Astrocyte (in vitro differentiated cells and primary cell): ENCODE data around the gene SV2C. TPM values are rescaled to one million over a fixed set of nuclear protein-coding genes. Genes with fewer than 3 reads are reported as not detected.

Experiments
- DNase-seq: peaks from one replicate; pipeline ENCODE4 v3.0.0-alpha.2; 2010; ENCODE audit warnings: low read depth
- FAIRE-seq: peaks from 2 replicates; lab custom pipeline; 2011; peaks lifted over from hg19 to GRCh38; lab: Jason Lieb, UNC
- H2AFZ ChIP-seq: 2 replicates; pipeline ENCODE4 v1.6.0; 2012; ENCODE audit warnings: low read depth, low read length, inconsistent platforms
- H3K27ac ChIP-seq: 2 replicates; pipeline ENCODE4 v1.5.1; 2011; ENCODE audit warnings: low read depth, low read length, inconsistent platforms
- H3K27me3 ChIP-seq: 2 replicates; pipeline ENCODE4 v1.6.0; 2011; ENCODE audit warnings: low read length, inconsistent platforms; ENCODE audit not compliant: insufficient read depth
- H3K36me3 ChIP-seq: 2 replicates; pipeline ENCODE4 v1.5.1; 2011; ENCODE audit warnings: low read length, inconsistent platforms; ENCODE audit not compliant: insufficient read depth
- H3K4me1 ChIP-seq: 2 replicates; pipeline ENCODE4 v1.5.1; 2011; ENCODE audit warnings: low read length, inconsistent platforms; ENCODE audit not compliant: insufficient read depth
- H3K4me2 ChIP-seq: 2 replicates; pipeline ENCODE4 v1.6.0; 2012; ENCODE audit warnings: low read length, inconsistent platforms
- H3K4me3 ChIP-seq: 2 replicates; pipeline ENCODE4 v1.5.1; 2011; ENCODE audit warnings: low read depth, mild to moderate bottlenecking, low read length, inconsistent platforms; ENCODE audit not compliant: insufficient read depth
- H3K79me2 ChIP-seq: 2 replicates; pipeline ENCODE4 v1.6.0; 2012; ENCODE audit warnings: mild to moderate bottlenecking, low read length, inconsistent platforms; ENCODE audit not compliant: insufficient read depth
- H3K9ac ChIP-seq: 2 replicates; pipeline ENCODE4 v1.6.0; 2012; ENCODE audit warnings: mild to moderate bottlenecking, low read length, inconsistent platforms
- H3K9me3 ChIP-seq: 2 replicates; pipeline ENCODE4 v1.5.1; 2012; ENCODE audit warnings: low read depth, mild to moderate bottlenecking, low read length, inconsistent platforms; ENCODE audit not compliant: insufficient read depth
- H4K20me1 ChIP-seq: 2 replicates; pipeline ENCODE4 v1.6.0; 2012; ENCODE audit warnings: low read length, inconsistent platforms; ENCODE audit not compliant: insufficient read depth
- H3K27ac Mint-ChIP-seq: one replicate; pipeline ENCODE4 v1.8.0; 2021; ENCODE audit warnings: mild to moderate bottlenecking, mixed read lengths; ENCODE audit not compliant: unreplicated experiment
- H3K27me3 Mint-ChIP-seq: one replicate; pipeline ENCODE4 v1.8.0; 2021; ENCODE audit warnings: low read depth, mixed read lengths; ENCODE audit not compliant: unreplicated experiment
- H3K36me3 Mint-ChIP-seq: one replicate; pipeline ENCODE4 v1.8.0; 2021; ENCODE audit warnings: low read depth, mixed read lengths; ENCODE audit not compliant: unreplicated experiment
- H3K4me1 Mint-ChIP-seq: one replicate; pipeline ENCODE4 v1.8.0; 2021; ENCODE audit warnings: low read depth, mixed read lengths; ENCODE audit not compliant: unreplicated experiment
- H3K4me3 Mint-ChIP-seq: one replicate; pipeline ENCODE4 v1.8.0; 2021; ENCODE audit warnings: mild to moderate bottlenecking, moderate library complexity, mixed read lengths; ENCODE audit not compliant: unreplicated experiment
- H3K9me3 Mint-ChIP-seq: one replicate; pipeline ENCODE4 v1.8.0; 2021; ENCODE audit warnings: mild to moderate bottlenecking, mixed read lengths; ENCODE audit not compliant: unreplicated experiment
- CTCF ChIP-seq: IDR thresholded peaks from 2 replicates; pipeline ENCODE4 v1.5.1; 2011; ENCODE audit warnings: low read depth, mild to moderate bottlenecking, inconsistent platforms, low read length, moderate library complexity; ENCODE audit not compliant: insufficient read depth
- EZH2 ChIP-seq: IDR thresholded peaks from 2 replicates; pipeline ENCODE4 v1.6.1; 2012; ENCODE audit warnings: mild to moderate bottlenecking, low read length, inconsistent platforms; ENCODE audit not compliant: insufficient read depth
- total RNA-seq: library from RNA; stranded (reverse); gene quantifications from 2 replicates; pipeline ENCODE4 v1.2.1, GENCODE V29; 2021

Gene SV2C
- total RNA-seq, 1 donor from 2014 or later: 0.05 TPM

DNA sequence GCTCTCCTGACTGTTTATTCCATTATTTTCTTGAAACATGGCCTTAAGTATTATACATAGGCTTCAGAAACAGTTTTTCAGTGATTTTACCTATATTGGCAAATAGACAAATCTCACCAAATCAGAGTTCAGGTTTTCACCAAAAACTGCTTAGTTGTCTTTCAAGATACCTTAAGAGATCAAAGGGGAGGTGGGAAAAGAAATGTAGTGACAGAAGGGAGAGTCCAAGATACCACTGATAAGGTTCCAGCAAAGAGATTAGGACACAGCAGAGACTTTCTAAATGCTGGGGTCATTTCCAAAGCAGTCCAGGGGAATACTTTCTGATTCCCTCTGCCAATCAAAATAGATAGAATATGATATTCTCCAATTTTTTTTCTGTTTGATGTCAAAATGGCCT lies 246.2 kb downstream of the SV2C start:
- Histone ChIP-seq H2AFZ (no peak overlapping the region), H4K20me1 (no peaks in the 10 kb centered on the region), H3K36me3 (no peaks in the 10 kb centered on the region), H3K27me3 (peaks cover 16% of the 10 kb centered on the region), H3K9ac (no peak overlapping the region), H3K4me1 (no peaks in the 10 kb centered on the region), H3K9me3 (no peaks in the 10 kb centered on the region), H3K4me2 (no peak overlapping the region), H3K4me3 (no peak overlapping the region), H3K79me2 (no peaks in the 10 kb centered on the region), H3K27ac (no peak overlapping the region)
- no peak overlapping the region for H3K27ac Mint-ChIP-seq
- no peak for TF ChIP-seq CTCF
- TF ChIP-seq EZH2: no peak
- peaks cover 12% of the 10 kb centered on the region for H3K27me3 Mint-ChIP-seq
- no peaks in the 10 kb centered on the region for H3K9me3 Mint-ChIP-seq
- H3K36me3 Mint-ChIP-seq: no peaks in the 10 kb centered on the region
- peaks cover 31% of the 10 kb centered on the region for H3K4me1 Mint-ChIP-seq
- DNase-seq (no peak), FAIRE-seq (no peak)
- no peak overlapping the region for H3K4me3 Mint-ChIP-seq

- peaks cover 12% of the 10 kb centered on the region for H3K27me3 Mint-ChIP-seq
- peaks cover 24% of the 10 kb centered on the region for H3K4me1 Mint-ChIP-seq
Measured at GRCh38 chr5:76331126-76331525, 247.9 kb downstream of the SV2C start.

More at GRCh38 chr5:76331126-76331525, 247.9 kb downstream of the SV2C start:
- no peaks in the 10 kb centered on the region for H3K9me3 Mint-ChIP-seq
- Histone ChIP-seq H3K27me3 (peaks cover 6% of the 10 kb centered on the region), H3K36me3 (no peaks in the 10 kb centered on the region), H3K4me1 (no peaks in the 10 kb centered on the region), H3K9ac (no peak overlapping the region), H4K20me1 (no peaks in the 10 kb centered on the region), H3K4me2 (no peak overlapping the region), H3K9me3 (no peaks in the 10 kb centered on the region), H3K79me2 (no peaks in the 10 kb centered on the region), H3K27ac (no peak overlapping the region), H2AFZ (no peak overlapping the region), H3K4me3 (no peak overlapping the region)
- H3K27ac Mint-ChIP-seq: no peak overlapping the region
- DNase-seq: no peak
- no peaks in the 10 kb centered on the region for H3K36me3 Mint-ChIP-seq
- H3K4me3 Mint-ChIP-seq: no peak overlapping the region
- FAIRE-seq: no peak
- TF ChIP-seq EZH2 (no peak), CTCF (no peak)
